Umbilical cord (tissue), 2 donors: Measurements from ENCODE around the gene NENF. TPM values are rescaled to one million over a fixed set of nuclear protein-coding genes. Genes with fewer than 3 reads are reported as not detected.
A peak's percentile ranks its signal among the peaks of the same experiment; 100 is the strongest.

Source experiments
- DNase-seq: peaks from one replicate; pipeline ENCODE4 v3.0.0-alpha.2; 2015; ENCODE audit warnings: low spot score
- total RNA-seq: library from RNA; depleted of rRNA; stranded (reverse); fragments of >200 nt; gene quantifications from one replicate; pipeline ENCODE4 v1.2.3, GENCODE V29; 2014; ENCODE audit warnings: low replicate concordance; ENCODE audit not compliant: insufficient read depth

The NENF gene
- total RNA-seq, 1 donor from 2014 or later, result 103 TPM

GRCh38 chr1:212481438-212481767 is 48.7 kb downstream of the NENF start:
- DNase-seq, result no peak

DNA sequence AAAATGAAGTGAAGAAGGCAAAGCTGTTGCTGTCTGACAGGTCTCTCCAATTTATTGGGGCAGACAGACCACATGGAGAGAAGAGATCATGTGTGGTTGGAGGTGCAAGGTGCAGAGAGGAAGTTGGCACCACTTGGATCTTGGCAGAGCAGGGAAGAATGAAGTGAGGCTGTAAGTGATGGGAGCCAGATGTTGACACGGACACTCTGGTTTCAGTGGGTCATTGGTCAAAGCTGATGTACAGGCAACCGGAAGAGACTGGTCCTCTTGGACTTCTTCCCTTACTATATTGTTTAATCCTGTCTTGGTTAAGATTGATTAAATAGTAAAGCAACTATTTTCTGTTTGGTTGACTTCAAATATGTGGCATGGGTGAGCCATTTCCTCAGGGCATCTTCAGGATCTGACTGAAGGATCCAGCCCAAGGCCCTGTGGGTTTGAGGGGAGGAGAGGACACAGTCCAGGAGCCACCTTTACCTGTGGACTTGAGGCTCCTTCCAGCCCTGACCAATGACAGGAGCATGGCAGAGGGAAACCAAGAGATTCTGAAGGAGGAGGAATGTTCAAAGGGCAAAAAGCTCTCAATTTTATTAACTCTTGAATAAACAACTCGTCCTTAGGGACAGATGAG is 49.4 kb downstream of the NENF start:
- DNase-seq, result no peak

DNA sequence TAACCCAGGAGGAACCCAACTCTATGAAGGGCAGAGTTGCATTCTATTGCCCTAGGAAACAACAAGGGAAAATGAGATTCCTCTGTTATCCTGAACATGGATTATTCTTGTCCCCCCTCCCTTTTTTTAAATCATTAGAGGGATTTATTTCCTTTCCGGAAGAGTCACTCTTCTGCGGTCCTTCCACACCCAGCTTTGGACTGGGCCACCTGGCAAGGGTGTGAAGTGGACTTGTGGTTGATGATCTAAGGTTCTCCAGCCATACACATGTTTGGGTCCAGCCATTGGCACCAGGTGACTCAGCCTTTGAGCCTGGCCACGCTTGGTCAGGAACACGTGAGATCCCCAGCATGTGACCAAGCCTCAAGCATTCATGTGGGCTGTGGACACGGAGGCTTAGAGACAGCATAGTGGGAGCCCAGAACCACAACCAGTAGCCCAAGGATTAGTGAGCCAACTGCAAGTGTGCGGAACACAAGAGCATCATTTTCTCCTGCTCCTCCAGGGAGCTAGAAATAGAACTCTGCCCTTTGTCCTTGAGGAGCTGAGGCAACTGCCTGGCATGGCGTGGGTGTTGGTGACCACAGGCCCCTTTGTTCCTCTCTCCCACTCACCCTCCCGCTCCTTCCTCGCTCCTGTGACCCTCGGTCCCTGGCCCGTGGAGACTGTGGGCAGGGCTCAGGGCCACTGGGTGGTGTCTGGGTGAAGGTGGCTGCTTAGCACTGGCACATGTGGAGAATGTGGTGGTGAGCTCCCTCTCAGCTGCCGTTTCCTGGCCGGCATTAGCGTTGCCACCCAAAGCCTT is 50.1 kb downstream of the NENF start:
- DNase-seq, result no peak

GRCh38 chr1:212484701-212485570 is 52.2 kb downstream of the NENF start:
- DNase-seq, result no peak

- DNase-seq, result no peak
These were observed 52.8 kb downstream of the NENF start for GRCh38 chr1:212485571-212485912.

DNA sequence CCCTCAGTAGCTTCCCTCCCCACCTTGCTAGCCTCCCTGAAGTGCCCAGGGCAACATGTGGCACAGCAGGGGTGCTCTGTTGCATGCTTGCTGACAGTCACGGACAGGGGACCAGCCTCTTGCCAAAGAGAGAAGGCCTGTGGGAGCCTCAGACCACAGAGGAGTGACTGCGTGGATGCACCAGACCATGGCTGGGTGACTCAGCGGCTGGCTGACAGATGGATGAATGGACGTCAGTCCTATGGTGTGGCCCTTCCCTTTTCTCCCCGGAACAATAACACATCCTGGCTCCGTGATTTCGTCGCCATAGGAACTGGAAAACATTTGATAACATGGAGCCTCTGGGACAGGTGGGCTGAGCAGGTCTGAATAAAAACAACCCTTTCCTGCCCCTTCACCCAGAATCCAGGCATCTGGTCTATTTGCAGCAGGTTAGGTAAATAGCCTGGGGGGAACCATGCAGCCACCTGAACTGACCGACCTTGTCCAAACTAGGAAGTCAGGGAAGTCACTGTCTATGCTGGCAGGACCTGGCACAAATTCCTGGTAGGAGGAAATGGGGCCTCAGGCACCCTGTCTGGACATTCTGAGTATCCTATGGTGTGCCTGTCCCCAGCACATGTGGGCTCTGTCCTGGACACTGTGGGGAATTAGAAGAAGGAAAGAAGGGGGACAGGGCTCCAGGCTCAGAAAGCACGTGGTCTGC is 53.3 kb downstream of the NENF start:
- DNase-seq, result peak; percentile 37

DNA sequence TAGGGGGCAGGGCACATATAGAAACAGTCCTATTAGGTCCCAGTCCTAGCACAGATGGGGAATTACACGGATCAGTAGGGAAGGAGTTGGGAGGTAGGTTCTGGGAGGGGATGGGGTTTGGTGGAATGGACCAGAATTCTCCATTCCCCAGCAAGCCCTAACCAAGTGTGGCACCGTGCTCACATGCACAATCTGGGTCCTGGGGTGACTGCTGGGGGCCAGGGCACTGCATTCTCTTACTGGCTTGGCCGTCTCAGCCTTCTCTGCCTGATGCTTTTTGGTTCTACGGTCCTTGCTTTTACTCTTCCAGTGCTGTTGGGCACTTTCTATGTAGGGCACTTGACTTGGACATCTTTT is 53.9 kb downstream of the NENF start:
- DNase-seq, result no peak

GRCh38 chr1:212487286-212487685 is 54.6 kb downstream of the NENF start:
- no peak for DNase-seq

DNA sequence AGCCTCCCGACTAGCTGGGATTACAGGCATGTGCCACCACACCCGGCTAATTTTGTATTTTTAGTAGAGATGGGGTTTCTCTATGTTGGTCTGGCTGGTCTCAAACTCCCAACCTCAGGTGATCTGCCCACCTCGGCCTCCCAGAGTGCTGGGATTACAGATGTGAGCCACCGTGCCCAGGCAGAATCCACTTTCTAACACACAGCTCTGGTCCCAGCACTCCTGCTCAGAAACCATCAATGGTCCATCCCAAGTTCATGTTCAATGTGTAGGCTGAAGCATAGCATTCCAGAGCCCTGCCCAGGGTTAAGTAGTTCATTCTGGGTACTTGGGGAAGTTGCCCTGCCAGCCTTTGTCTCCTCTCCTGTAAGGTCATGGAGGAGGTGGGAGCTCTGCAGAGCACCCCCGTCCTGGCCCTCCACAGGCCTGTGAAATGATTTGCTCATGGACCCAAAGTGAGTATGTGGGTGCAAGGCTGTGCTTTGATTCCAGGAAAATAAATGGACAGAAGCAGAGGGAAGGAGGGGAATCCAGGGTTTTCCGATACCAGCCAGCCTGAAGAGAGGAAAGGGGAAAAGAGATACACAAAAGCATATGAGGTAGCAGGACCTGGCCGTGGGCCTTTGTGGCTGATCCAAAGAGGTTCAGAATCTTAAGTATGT is 55.2 kb downstream of the NENF start:
- DNase-seq, result no peak

DNA sequence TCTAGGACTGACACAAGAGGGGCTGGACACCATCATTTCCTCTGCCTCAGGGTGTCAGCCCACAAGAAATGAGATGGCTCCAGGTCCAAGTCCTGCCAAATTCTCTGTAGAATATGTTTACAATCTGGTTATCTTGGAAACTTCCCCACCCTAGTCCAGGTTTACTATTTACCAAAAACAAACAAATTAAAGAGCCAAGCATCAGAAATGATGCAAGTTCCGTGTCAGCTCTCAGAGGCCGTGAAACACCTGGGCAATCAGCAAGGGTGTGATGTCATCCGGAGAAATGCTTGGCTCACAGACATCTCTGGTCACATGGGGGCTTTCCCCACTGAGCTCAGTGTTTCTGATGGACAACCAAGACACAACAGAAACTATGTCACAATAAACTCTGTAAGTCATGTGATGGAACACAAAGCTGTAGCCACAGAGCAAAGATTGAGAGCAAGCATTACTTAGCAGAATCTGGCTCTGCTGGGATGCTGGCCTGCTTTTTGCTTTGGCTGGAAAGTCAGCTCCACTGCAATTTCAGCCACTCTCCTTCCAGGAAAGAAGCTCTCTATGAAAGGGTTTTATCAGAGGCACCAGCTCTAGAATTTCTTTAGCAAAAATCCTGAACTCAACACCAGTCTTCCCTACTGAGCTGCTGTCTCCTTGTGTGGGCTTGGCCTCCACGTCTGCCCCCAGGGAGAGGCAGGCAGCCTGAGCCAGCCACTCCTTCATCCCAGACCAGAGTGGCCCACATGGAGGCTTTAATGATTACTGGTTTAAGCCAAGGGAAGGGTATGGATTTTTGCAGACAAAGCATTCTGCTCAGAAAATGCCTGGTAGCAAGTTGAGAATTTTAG is 55.9 kb downstream of the NENF start:
- DNase-seq, result peak; percentile 66

- DNase-seq, result no peak
These were observed 56.7 kb downstream of the NENF start for GRCh38 chr1:212489284-212489859.

DNA sequence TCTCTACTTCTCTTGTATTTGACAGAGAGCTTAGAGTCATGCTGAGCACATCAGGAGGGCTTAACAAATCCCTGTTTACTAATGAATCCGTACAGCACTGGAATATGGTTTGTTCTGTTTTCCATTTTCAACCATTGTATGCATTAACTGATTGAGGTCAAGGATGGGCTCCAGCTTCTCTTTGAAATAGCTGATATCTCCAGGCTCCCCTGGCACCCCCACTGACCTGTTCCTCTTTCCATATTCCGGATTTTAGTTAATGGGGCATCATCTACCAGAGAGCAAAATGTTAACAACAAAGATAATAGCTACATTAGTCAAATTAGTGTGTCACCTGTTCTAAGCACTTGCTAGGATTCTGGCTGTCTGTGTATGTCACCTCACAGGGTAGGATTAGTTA is 57.6 kb downstream of the NENF start:
- DNase-seq, result no peak

DNA sequence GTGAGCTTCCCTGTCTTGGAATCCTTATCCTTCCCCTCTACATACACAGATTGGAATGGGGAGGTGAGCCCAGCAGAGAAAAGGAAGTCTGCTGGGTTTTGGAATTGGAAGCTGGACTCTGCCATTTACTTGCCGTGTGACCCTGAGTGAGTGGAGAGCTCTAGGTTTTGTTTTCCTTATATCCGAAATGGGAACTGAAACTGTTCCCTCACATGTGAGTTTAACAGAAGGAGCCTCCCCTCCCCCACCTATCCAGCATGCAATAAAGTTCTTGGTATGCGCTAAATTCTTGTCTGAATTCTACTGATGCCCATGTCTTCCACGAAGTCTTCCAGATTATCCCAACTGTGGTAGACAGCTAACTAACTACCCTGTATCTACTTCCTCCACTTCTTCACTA is 58.7 kb downstream of the NENF start:
- peak; percentile 22 for DNase-seq

Other genes with a start within 250 kb of the NENF start
- gene PPP2R5A, start 147.5 kb upstream of the NENF start, total RNA-seq, result 32.0 TPM
- 2.4 TPM for gene PACC1, start 18.0 kb upstream of the NENF start, total RNA-seq
- gene ATF3, start 175.8 kb downstream of the NENF start, total RNA-seq, result 82.1 TPM